Prostate gland (tissue), 2 donors: ENCODE results near the gene EIF4H. TPM values are rescaled to one million over a fixed set of nuclear protein-coding genes. Genes with fewer than 3 reads are reported as not detected.

Experiments used
- DNase-seq: peaks from one replicate; pipeline ENCODE4 v3.0.0-alpha.2; 2019; ENCODE audit warnings: low spot score
- H3K27ac ChIP-seq, 2 donors: fragments of 200-600 bp; sonication (generic); 2 replicates each; pipeline ENCODE4 v1.5.1; 2017 to 2019
- H3K27me3 ChIP-seq: fragments of 200-600 bp; sonication (generic); replicated peaks from 2 replicates; pipeline ENCODE4 v1.5.1; 2019; ENCODE audit not compliant: insufficient read depth
- H3K36me3 ChIP-seq, 2 donors: fragments of 200-600 bp; sonication (generic); 1 replicate in 1 of 2; 2 replicates in 1 of 2; pipeline versions ENCODE4 v1.5.1 to v1.8.1; 2017 to 2019
- H3K4me1 ChIP-seq: fragments of 200-600 bp; sonication (generic); replicated peaks from 2 replicates; pipeline ENCODE4 v1.5.1; 2019
- H3K4me3 ChIP-seq, 2 donors: fragments of 200-600 bp; sonication (generic); 2 replicates each; pipeline ENCODE4 v1.5.1; 2017 to 2019
- H3K9me3 ChIP-seq: fragments of 200-600 bp; sonication (generic); 2 replicates; pipeline ENCODE4 v1.5.1; 2017
- CTCF ChIP-seq, 4 experiments: fragments of 200-600 bp in 2 of 4; fragments of 450-650 bp in 2 of 4; sonication (generic) in 2 of 4; IDR thresholded peaks; 1 replicate in 3 of 4; 2 replicates in 1 of 4; pipeline ENCODE4 v1.5.1; 2016 to 2019; ENCODE audit warnings: antibody characterized with exemption in 4 of 4, mild to moderate bottlenecking in 2 of 4, moderate library complexity in 2 of 4
- POLR2A ChIP-seq: fragments of 450-650 bp; IDR thresholded peaks from one replicate; pipeline ENCODE4 v1.6.1; 2016; ENCODE audit warnings: antibody characterized with exemption, mild to moderate bottlenecking
- POLR2AphosphoS5 ChIP-seq: sonication (generic); formaldehyde crosslinking; IDR thresholded peaks from one replicate; pipeline ENCODE4 v1.6.1; 2017; ENCODE audit warnings: antibody characterized with exemption
- WGBS: methylation state at CpG from one replicate; pipeline ENCODE4 v1.1.5; 2018; 5-methylcytosine and 5-hydroxymethylcytosine counted together
- intact Hi-C: fragments of 100-400 bp; cut with DNase I; formaldehyde crosslinking; loops from one replicate; pipeline ENCODE4 v1.14.2; 2022
- total RNA-seq, 2 donors: library from RNA; depleted of rRNA; stranded (reverse); fragments of >200 nt; gene quantifications; one replicate each; pipeline ENCODE4 v1.1.0, GENCODE V29; 2016

The EIF4H gene
- total RNA-seq, 2 donors from 2014 or later, result 199 to 252 TPM

- Histone ChIP-seq H3K4me1 (peaks cover 21% of the 10 kb centered on the region), H3K27ac (no peak overlapping the region), H3K4me3 (no peak overlapping the region), H3K27me3 (no peaks in the 10 kb centered on the region), H3K9me3 (no peaks in the 10 kb centered on the region), H3K36me3 (no peaks in the 10 kb centered on the region)
- TF ChIP-seq POLR2A (no peak), CTCF (IDR thresholded peaks at IDR 0.05) (no peak), POLR2AphosphoS5 (no peak)
- no peak for DNase-seq
- 59% methylated on average over 3 of the region's 3 CpGs for WGBS
- intact Hi-C loops, result loop anchor here (5.0 kb wide), 1 partner anchor 113 kb away; no protein-coding TSS in a partner anchor
Measured at GRCh38 chr7:74179935-74180604, 5.9 kb downstream of the EIF4H start.

GRCh38 chr7:74180866-74181265, 6.7 kb downstream of the EIF4H start:
- intact Hi-C loops, result no loop called here
- TF ChIP-seq POLR2A (no peak), CTCF (IDR thresholded peaks at IDR 0.05) (no peak), POLR2AphosphoS5 (no peak)

GRCh38 chr7:74181821-74182220, 7.7 kb downstream of the EIF4H start:
- 74% methylated on average over 5 of the region's 5 CpGs for WGBS
- H3K4me1 ChIP-seq, result peaks cover 24% of the 10 kb centered on the region

More at GRCh38 chr7:74180866-74181265, 6.7 kb downstream of the EIF4H start:
- Histone ChIP-seq H3K4me1 (peaks cover 27% of the 10 kb centered on the region), H3K36me3 (no peaks in the 10 kb centered on the region), H3K27me3 (no peaks in the 10 kb centered on the region), H3K9me3 (no peaks in the 10 kb centered on the region), H3K27ac (no peak overlapping the region), H3K4me3 (no peak overlapping the region)
- 43% methylated on average over 1 of the region's 1 CpG for WGBS
- DNase-seq, result no peak

GRCh38 chr7:74182453-74183090, 8.4 kb downstream of the EIF4H start:
- no peak for TF ChIP-seq POLR2A
- no peak for TF ChIP-seq CTCF (IDR thresholded peaks at IDR 0.05)
- TF ChIP-seq POLR2AphosphoS5, result no peak
- no peaks in the 10 kb centered on the region for H3K9me3 ChIP-seq
- no peak for DNase-seq
- no peaks in the 10 kb centered on the region for H3K36me3 ChIP-seq
- 72% methylated on average over 6 of the region's 6 CpGs for WGBS
- no peak overlapping the region for H3K4me3 ChIP-seq
- peaks cover 24% of the 10 kb centered on the region for H3K4me1 ChIP-seq
- no peaks in the 10 kb centered on the region for H3K27me3 ChIP-seq
- no peak overlapping the region for H3K27ac ChIP-seq
- intact Hi-C loops, result no loop called here

More at GRCh38 chr7:74181821-74182220, 7.7 kb downstream of the EIF4H start:
- Histone ChIP-seq H3K4me3 (no peak overlapping the region), H3K27me3 (no peaks in the 10 kb centered on the region), H3K27ac (no peak overlapping the region), H3K9me3 (no peaks in the 10 kb centered on the region), H3K36me3 (no peaks in the 10 kb centered on the region)
- intact Hi-C loops, result no loop called here
- no peak for TF ChIP-seq CTCF (IDR thresholded peaks at IDR 0.05)
- TF ChIP-seq POLR2AphosphoS5, result no peak
- no peak for TF ChIP-seq POLR2A
- no peak for DNase-seq

- Histone ChIP-seq H3K27me3 (no peaks in the 10 kb centered on the region), H3K27ac (no peak overlapping the region), H3K9me3 (no peaks in the 10 kb centered on the region), H3K4me3 (no peak overlapping the region), H3K36me3 (no peaks in the 10 kb centered on the region), H3K4me1 (peaks cover 30% of the 10 kb centered on the region)
- DNase-seq, result peak; percentile 41
- WGBS, result 42% methylated on average over 3 of the region's 3 CpGs
- intact Hi-C loops, result no loop called here
- TF ChIP-seq POLR2A, result no peak
- no peak for TF ChIP-seq POLR2AphosphoS5
- no peak for TF ChIP-seq CTCF (IDR thresholded peaks at IDR 0.05)
Measured at GRCh38 chr7:74183142-74183541, 9.0 kb downstream of the EIF4H start.
